Measurements from ENCODE around the gene ABCB1.
"Not testable (repeated sequence)": the region's sequence is repeated elsewhere in the genome, so short reads cannot be mapped to it uniquely, and the experiment has no call there.

Gene ABCB1

GRCh38 chr7:87464830-87465533 is 135.7 kb downstream of the ABCB1 start:
- not testable (repeated sequence) for DNase-seq (ENCODE audit: low spot score); H3K4me1 Mint-ChIP-seq (ENCODE audit: low read depth); H3K27me3 Mint-ChIP-seq (ENCODE audit: low read depth); H3K27ac Mint-ChIP-seq; H3K4me3 Mint-ChIP-seq; H3K9me3 Mint-ChIP-seq; H3K36me3 Mint-ChIP-seq (ENCODE audit: low read depth)

- Mint-ChIP-seq H3K27me3 (ENCODE audit: low read depth) (no peaks in the 10 kb centered on the region), H3K4me1 (ENCODE audit: low read depth) (no peaks in the 10 kb centered on the region), H3K27ac (no peak overlapping the region), H3K4me3 (no peak overlapping the region), H3K36me3 (ENCODE audit: low read depth) (no peaks in the 10 kb centered on the region), H3K9me3 (no peaks in the 10 kb centered on the region)
- DNase-seq (ENCODE audit: low spot score) = no peak
Observed at GRCh38 chr7:87463982-87464381, 136.7 kb downstream of the ABCB1 start.

GRCh38 chr7:87460444-87460843 is 140.2 kb downstream of the ABCB1 start:
- not testable (repeated sequence) for H3K9me3 Mint-ChIP-seq; H3K27me3 Mint-ChIP-seq (ENCODE audit: low read depth); H3K4me1 Mint-ChIP-seq (ENCODE audit: low read depth); H3K4me3 Mint-ChIP-seq; H3K27ac Mint-ChIP-seq; DNase-seq (ENCODE audit: low spot score); H3K36me3 Mint-ChIP-seq (ENCODE audit: low read depth)

- Mint-ChIP-seq H3K4me1 (ENCODE audit: low read depth) (no peaks in the 10 kb centered on the region), H3K4me3 (no peak overlapping the region), H3K27ac (no peak overlapping the region), H3K36me3 (ENCODE audit: low read depth) (no peaks in the 10 kb centered on the region), H3K27me3 (ENCODE audit: low read depth) (peaks cover 4% of the 10 kb centered on the region), H3K9me3 (no peaks in the 10 kb centered on the region)
- no peak for DNase-seq (ENCODE audit: low spot score)
Observed at GRCh38 chr7:87459941-87460340, 140.7 kb downstream of the ABCB1 start.

- no peak for DNase-seq (ENCODE audit: low spot score)
- Mint-ChIP-seq H3K9me3 (no peaks in the 10 kb centered on the region), H3K27ac (no peak overlapping the region), H3K27me3 (ENCODE audit: low read depth) (peaks cover 4% of the 10 kb centered on the region), H3K4me1 (ENCODE audit: low read depth) (no peaks in the 10 kb centered on the region), H3K4me3 (no peak overlapping the region), H3K36me3 (ENCODE audit: low read depth) (no peaks in the 10 kb centered on the region)
Observed at GRCh38 chr7:87458148-87458547, 142.5 kb downstream of the ABCB1 start.

- Mint-ChIP-seq H3K4me3 (no peak overlapping the region), H3K27me3 (ENCODE audit: low read depth) (peaks cover 8% of the 10 kb centered on the region), H3K36me3 (ENCODE audit: low read depth) (no peaks in the 10 kb centered on the region), H3K4me1 (ENCODE audit: low read depth) (no peaks in the 10 kb centered on the region), H3K9me3 (no peaks in the 10 kb centered on the region), H3K27ac (no peak overlapping the region)
- no peak for DNase-seq (ENCODE audit: low spot score)
Observed at GRCh38 chr7:87456247-87456646, 144.4 kb downstream of the ABCB1 start.

Measured in T-helper 2 cell treated with Interferon-gamma antibody and Interleukin-4, amounts not matched to agents 5 μg/mL and 100 μg/mL, for 36 hours (primary cell).